Glutamatergic neuron (in vitro differentiated cells): ENCODE results near the gene SLC47A2. TPM values are rescaled to one million over a fixed set of nuclear protein-coding genes. Genes with fewer than 3 reads are reported as not detected.
A peak's percentile ranks its signal among the peaks of the same experiment; 100 is the strongest.

Source experiments
- DNase-seq: peaks from one replicate; pipeline ENCODE4 v3.0.0; 2022
- H3K27ac Mint-ChIP-seq: one replicate; pipeline ENCODE4 v1.8.0; 2020; ENCODE audit warnings: mild to moderate bottlenecking, mixed read lengths, inconsistent platforms; ENCODE audit not compliant: unreplicated experiment
- H3K27me3 Mint-ChIP-seq: one replicate; pipeline ENCODE4 v1.8.0; 2020; ENCODE audit warnings: mild to moderate bottlenecking, moderate library complexity, mixed read lengths, inconsistent platforms; ENCODE audit not compliant: unreplicated experiment
- H3K36me3 Mint-ChIP-seq: one replicate; pipeline ENCODE4 v1.8.0; 2020; ENCODE audit warnings: mild to moderate bottlenecking, mixed read lengths, inconsistent platforms; ENCODE audit not compliant: unreplicated experiment
- H3K4me1 Mint-ChIP-seq: one replicate; pipeline ENCODE4 v1.8.0; 2020; ENCODE audit warnings: mild to moderate bottlenecking, low read depth, mixed read lengths, inconsistent platforms; ENCODE audit not compliant: unreplicated experiment
- H3K4me3 Mint-ChIP-seq: one replicate; pipeline ENCODE4 v1.8.0; 2020; ENCODE audit warnings: mild to moderate bottlenecking, mixed read lengths, inconsistent platforms; ENCODE audit not compliant: unreplicated experiment
- H3K9me3 Mint-ChIP-seq: one replicate; pipeline ENCODE4 v1.8.0; 2020; ENCODE audit warnings: mild to moderate bottlenecking, moderate library complexity, mixed read lengths, inconsistent platforms; ENCODE audit not compliant: unreplicated experiment
- total RNA-seq: library from RNA; stranded (reverse); fragmentation: NEBNext Ultra II Directional; extraction: Animal tissue kit (Norgen Biotek cat#: 25700); gene quantifications from one replicate; pipeline ENCODE4 v1.2.1, GENCODE V29; 2021; ENCODE audit not compliant: unreplicated experiment
- TF ChIP-seq, protein P1 (sequence below): fragments of 200-600 bp; sonication (generic); IDR thresholded peaks from one replicate; pipeline ENCODE4 v1.5.0; 2021; ENCODE audit not compliant: partially characterized antibody, unreplicated experiment

The SLC47A2 gene
- total RNA-seq, 1 donor from 2014 or later, result not detected

DNA sequence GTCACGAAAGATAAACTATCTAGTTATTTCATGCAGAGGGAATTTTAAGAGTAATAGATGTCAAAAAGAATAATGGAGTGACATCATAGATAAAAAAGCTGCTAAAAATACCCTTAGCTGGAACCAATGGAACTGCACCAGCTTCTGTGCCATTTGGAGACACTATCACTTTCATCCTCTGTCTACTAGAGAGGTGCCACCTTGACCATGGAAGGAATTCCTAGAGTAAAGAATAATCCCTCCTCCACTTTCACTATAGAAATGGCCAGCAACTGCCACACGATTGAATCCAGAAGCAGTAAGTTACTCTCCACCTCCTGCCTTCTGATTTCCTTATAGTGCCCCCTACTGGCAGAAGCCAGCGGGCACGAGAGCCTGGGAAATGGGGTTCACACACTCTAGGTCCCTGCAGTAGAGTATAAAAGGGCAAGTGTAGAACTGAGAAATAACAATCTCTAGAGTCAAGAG is 70.6 kb downstream of the SLC47A2 start:
- peak; percentile 64 for DNase-seq
- Mint-ChIP-seq H3K27me3 (peaks cover 11% of the 10 kb centered on the region), H3K9me3 (peaks cover 14% of the 10 kb centered on the region), H3K36me3 (no peaks in the 10 kb centered on the region), H3K4me3 (no peak overlapping the region), H3K4me1 (peaks cover 12% of the 10 kb centered on the region), H3K27ac (no peak overlapping the region)
- TF ChIP-seq, protein P1, sequence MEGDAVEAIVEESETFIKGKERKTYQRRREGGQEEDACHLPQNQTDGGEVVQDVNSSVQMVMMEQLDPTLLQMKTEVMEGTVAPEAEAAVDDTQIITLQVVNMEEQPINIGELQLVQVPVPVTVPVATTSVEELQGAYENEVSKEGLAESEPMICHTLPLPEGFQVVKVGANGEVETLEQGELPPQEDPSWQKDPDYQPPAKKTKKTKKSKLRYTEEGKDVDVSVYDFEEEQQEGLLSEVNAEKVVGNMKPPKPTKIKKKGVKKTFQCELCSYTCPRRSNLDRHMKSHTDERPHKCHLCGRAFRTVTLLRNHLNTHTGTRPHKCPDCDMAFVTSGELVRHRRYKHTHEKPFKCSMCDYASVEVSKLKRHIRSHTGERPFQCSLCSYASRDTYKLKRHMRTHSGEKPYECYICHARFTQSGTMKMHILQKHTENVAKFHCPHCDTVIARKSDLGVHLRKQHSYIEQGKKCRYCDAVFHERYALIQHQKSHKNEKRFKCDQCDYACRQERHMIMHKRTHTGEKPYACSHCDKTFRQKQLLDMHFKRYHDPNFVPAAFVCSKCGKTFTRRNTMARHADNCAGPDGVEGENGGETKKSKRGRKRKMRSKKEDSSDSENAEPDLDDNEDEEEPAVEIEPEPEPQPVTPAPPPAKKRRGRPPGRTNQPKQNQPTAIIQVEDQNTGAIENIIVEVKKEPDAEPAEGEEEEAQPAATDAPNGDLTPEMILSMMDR, result peak; percentile 78

DNA sequence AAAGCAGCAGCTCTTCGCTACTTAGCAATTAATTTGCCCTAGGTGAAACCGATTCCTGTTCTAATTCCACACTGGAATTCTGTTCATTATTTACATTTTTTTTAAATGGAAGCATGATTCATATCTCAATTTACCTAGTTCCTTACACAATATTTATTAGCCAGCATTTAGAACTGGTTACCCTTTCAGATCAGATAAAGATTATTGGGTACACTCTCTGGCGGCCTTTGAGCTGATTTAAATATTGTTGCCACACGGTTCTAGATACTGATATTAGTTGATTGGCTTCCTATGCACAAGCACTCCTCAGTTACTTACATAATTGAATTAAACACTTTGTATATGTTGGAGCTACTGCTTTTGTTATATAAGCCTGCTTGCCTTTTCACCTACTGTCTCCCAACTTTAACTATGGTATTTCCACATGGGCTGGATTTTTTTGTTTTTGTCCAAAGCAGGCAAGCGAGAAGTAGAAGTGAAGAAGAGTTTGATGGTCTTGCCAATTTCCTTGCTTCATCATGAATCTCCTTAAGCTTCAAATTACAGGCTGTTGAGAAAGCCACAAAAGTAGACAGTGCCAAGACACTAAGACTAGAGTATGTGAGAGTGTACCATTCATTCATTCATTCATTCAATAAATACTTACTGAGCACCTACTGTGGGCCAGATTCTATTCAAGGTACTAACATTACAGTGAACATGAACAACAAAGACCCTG is 71.7 kb downstream of the SLC47A2 start:
- no peak overlapping the region for H3K4me3 Mint-ChIP-seq
- no peak overlapping the region for H3K27ac Mint-ChIP-seq
- TF ChIP-seq, protein P1, result no peak
- H3K4me1 Mint-ChIP-seq, result peaks cover 11% of the 10 kb centered on the region
- H3K36me3 Mint-ChIP-seq, result no peaks in the 10 kb centered on the region
- H3K9me3 Mint-ChIP-seq, result peaks cover 12% of the 10 kb centered on the region
- H3K27me3 Mint-ChIP-seq, result peaks cover 11% of the 10 kb centered on the region
- DNase-seq, result no peak

DNA sequence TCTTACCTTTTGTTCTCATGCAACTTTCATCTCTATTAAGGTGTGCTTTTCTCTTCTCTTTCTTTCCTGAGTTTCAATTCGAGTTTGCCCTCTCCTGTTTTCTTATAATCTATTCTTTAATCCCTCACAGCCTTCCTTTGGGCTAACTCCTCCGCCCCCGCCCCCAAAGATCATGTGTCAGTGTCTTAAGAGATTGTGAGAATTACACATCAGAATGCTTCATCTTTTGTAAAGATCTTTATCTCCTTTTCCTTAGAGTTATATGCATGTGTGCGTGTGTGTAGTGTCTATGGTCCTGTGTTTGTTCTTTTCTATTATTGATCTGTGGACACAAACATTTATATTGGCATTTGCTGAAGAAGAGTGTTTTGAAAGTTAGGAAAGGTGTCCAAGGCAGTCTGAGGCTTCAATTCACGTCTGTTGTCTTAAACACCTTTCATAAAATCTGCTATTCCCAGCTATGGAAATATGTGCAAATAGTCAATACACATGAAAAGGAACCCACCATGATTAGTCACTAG is 74.0 kb downstream of the SLC47A2 start:
- DNase-seq, result no peak
- Mint-ChIP-seq H3K4me3 (no peak overlapping the region), H3K27ac (no peak overlapping the region), H3K36me3 (no peaks in the 10 kb centered on the region), H3K4me1 (peaks cover 3% of the 10 kb centered on the region), H3K9me3 (peaks cover under 1% of the 10 kb centered on the region), H3K27me3 (no peaks in the 10 kb centered on the region)
- TF ChIP-seq, protein P1, result no peak

DNA sequence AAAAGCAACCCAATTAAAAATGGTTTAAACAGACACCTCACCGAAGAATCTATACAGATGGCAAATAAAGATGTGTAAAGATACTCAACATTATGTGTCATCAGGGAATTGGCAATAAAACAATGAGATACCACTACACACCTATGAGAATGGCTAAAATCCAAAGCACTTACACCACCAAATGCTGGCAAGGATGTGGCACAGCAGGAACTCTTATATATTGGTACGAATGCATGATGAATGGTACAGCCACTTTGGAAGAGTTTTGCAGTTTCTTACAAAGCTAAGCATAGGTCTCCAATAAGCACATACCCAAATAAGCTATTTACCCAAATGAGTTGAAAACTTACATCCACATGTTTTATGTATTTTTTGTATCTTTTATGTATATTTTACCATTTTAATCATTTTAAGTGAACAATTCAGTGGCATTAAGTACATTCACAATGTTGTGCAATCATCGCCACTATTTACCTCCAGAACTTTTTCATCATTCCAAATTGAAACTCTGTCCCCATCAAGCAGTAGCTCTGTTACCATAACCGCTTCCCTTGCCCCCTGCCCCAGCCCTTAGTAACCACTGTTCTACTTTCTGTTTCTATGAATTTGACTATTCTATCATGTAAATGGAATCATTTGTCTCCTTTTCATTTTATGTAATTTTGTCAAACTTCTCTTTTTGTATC is 74.6 kb downstream of the SLC47A2 start:
- Mint-ChIP-seq H3K27ac (no peak overlapping the region), H3K9me3 (no peaks in the 10 kb centered on the region), H3K36me3 (no peaks in the 10 kb centered on the region), H3K27me3 (no peaks in the 10 kb centered on the region), H3K4me3 (no peak overlapping the region), H3K4me1 (no peaks in the 10 kb centered on the region)
- no peak for DNase-seq
- TF ChIP-seq, protein P1, result no peak

DNA sequence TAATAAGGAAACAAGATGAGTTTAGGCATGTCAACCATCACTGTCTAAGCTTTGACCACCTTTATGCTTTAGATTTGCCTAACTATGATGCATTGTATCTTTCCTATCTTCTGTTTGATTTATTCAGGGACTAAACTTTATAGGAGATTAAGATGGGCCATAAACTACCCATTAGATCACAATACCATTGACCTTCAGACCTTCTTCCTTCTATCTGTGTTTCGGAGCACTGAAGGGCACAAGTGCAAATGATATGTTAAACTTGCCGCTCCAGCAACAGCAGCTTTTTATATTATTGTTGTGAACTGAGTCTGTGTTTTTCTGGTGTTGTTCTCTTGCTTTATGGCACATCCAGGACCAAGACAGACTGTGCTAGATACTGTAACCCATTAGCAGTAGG is 84.5 kb downstream of the SLC47A2 start:
- TF ChIP-seq, protein P1, result no peak
- H3K9me3 Mint-ChIP-seq, result peaks cover 4% of the 10 kb centered on the region
- H3K27me3 Mint-ChIP-seq, result no peaks in the 10 kb centered on the region
- DNase-seq, result no peak
- H3K4me1 Mint-ChIP-seq, result no peaks in the 10 kb centered on the region
- no peak overlapping the region for H3K4me3 Mint-ChIP-seq
- no peaks in the 10 kb centered on the region for H3K36me3 Mint-ChIP-seq
- no peak overlapping the region for H3K27ac Mint-ChIP-seq
